SIG-M5 treated with dmso at 0.1 percent for 504 hours (cell line): ENCODE results near the gene PPP4R3B.
"Not testable (repeated sequence)": the region's sequence is repeated elsewhere in the genome, so short reads cannot be mapped to it uniquely, and the experiment has no call there.

Experiments used
- DNase-seq: peaks from one replicate; lab custom pipeline; 2025; ENCODE audit not compliant: unreplicated experiment; lab: John Stamatoyannopoulos, UW

Gene PPP4R3B

GRCh38 chr2:55596795-55597194 is 20.6 kb downstream of the PPP4R3B start:
- not testable (repeated sequence) for DNase-seq

DNA sequence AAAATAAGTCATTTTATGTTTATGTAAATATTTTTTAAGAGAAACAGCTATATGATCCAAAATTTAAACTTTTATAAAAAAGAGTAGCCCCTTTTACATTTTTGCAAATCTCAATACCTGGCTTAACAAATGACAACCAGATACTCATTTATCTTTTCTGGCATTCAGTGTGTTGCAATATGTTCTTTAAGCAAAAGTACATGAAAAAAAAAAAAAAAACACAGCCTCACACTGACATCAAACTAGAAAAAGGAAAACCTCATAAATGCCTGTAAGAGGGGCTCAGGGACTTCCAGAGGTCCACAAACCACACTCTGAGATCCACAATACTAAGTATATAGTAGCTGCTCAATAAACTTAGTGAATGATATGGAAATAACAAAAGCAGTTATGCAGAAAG is 21.9 kb downstream of the PPP4R3B start:
- DNase-seq, result no peak

- no peak for DNase-seq
Measured at GRCh38 chr2:55592130-55592529, 25.3 kb downstream of the PPP4R3B start.

GRCh38 chr2:55590810-55591440 is 26.5 kb downstream of the PPP4R3B start:
- no peak for DNase-seq

- no peak for DNase-seq
Measured at GRCh38 chr2:55585451-55586080, 31.9 kb downstream of the PPP4R3B start.

DNA sequence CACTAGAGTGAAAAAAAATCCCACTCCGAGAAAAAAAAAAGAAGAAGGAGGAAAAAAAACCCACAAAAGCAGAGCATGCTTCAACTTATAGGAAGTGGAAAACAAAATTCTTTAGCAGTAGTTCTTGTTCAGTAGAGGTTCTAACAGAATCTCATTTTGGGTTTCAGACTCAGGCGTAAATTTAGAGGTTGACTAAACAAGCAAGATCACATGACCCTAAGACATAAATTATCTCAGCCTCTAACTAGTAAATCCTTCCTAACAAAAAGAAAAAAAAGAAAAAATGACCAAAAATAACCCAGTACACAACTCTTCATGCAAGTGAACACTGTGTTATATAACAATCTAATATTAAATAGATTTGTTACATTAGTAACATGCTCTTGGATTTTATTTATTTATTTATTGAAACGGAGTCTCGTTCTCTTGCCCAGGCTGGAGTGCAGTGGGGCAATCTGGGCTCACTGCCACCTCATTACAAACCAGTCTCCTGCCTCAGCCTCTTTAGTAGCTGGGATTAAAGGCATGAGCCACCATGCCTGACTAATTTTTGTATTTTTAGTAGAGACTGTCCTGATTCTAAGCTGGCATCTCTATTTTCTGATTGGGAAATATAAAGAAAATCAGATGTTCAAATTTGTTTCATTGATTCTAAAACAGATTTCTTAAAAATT is 35.4 kb downstream of the PPP4R3B start:
- no peak for DNase-seq

GRCh38 chr2:55581435-55581834 is 36.0 kb downstream of the PPP4R3B start:
- DNase-seq, result no peak

GRCh38 chr2:55569002-55569401 is 48.4 kb downstream of the PPP4R3B start:
- not testable (repeated sequence) for DNase-seq

DNA sequence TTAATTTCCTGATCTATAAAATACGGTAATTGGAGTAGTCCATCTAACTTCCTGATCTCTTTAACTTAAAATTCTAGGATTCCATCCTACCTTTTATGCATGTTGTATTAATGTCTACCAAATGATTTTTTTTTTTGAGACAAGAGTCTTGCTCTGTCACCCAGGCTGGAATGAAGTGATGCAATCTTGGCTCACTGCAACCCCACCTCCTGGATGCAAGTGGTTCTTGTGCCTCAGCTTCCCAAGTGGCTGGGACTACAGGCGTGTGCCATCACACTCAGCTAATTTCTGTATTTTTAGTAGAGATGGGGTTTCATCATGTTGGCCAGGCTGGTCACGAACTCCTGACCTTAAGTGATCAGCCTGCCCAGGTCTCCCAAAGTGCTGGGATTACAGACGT is 50.1 kb downstream of the PPP4R3B start:
- no peak for DNase-seq

GRCh38 chr2:55565613-55566012 is 51.8 kb downstream of the PPP4R3B start:
- no peak for DNase-seq

DNA sequence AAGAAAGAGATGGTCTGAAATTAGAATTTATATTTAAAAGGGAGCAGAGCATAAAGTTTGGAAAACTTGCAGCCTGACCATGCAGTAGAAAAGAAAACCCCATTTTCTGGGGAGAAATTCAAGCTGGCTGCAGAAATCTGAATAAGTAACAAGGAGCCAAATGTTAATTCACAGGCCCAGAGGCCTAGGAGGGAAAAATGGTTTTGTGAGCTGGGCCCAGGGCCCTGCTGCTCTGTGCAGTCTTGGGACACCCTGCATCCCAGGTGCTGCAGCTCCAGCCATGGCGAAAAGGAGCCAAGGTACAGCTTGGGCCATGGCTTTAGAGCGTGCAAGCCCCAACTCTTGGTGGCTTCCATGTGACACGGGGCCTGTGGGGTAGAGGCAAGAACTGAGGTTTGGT is 56.6 kb downstream of the PPP4R3B start:
- no peak for DNase-seq

DNA sequence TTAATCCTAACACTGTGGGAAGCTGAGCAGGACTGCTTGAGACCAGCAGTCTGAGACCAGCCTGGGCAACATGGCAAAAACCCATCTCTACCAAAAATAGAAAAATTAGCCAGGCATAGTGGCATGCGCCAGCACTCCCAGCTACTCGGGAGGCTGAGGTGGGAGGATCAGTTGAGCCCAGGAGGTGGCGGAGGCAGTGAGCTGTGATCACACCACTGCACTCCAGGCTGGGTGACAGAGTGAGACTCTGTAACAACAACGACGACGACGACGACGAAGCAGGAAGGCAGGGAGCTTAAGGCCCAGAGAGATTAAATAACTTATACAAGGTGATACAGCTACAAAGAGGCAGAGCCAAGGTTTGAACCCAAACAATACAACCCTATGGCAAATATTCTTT is 60.6 kb downstream of the PPP4R3B start:
- DNase-seq, result no peak

DNA sequence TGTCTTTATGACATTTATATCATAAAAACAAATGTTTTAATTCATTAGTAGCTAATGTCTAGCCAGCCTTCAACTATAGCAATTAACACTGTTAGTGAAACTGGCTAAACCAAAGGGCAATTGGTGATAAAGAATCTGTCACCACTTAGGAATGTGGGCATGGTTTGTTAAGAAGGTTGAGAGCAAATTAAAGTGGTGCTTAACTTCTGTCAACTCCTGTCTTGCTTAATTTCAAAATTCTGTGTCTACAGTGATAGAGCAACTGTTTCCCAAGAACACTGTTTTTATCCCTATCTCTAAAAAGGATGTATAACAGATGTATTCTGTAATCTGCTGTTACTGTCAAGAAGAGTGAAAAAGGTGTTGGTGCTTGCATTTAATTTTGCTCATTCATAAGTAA is 61.4 kb downstream of the PPP4R3B start:
- no peak for DNase-seq

- no peak for DNase-seq
Measured at GRCh38 chr2:55553321-55553720, 64.1 kb downstream of the PPP4R3B start.

- no peak for DNase-seq
Measured at GRCh38 chr2:55550368-55551102, 66.9 kb downstream of the PPP4R3B start.

GRCh38 chr2:55547679-55548078 is 69.7 kb downstream of the PPP4R3B start:
- not testable (repeated sequence) for DNase-seq

- DNase-seq, result no peak
Measured at GRCh38 chr2:55547001-55547400, 70.4 kb downstream of the PPP4R3B start.

- no peak for DNase-seq
Measured at GRCh38 chr2:55530539-55531081, 86.8 kb downstream of the PPP4R3B start.

- DNase-seq, result no peak
Measured at GRCh38 chr2:55526174-55526573, 91.2 kb downstream of the PPP4R3B start.

DNA sequence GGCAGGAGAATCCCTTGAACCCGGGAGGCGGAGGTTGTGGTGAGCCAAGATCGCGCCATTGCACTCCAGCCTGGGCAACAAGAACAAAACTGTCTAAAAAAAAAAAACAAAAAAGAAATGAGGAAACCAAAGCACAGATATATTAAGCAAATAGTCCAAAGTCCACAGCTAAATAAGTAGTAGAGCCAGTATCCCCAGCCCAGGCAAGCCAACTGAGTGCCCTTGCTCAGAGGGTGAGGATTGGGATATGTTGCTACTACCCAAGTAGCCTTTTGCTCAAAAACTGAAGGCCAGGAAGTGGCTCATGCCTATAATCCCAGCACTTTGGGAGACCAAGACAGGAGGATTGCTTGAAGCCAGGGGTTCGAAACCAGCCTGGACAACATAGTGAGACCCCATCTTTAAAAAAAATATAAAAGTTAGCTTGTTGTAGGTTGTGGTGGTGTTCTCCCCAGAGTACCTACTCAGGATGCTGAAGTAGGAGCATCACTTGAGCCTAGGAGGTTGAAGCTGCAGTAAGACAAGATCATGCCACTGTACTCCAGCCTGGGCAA is 92.5 kb downstream of the PPP4R3B start:
- DNase-seq, result no peak
